ENCODE measurements around the gene SLC44A4. TPM values are rescaled to one million over a fixed set of nuclear protein-coding genes. Genes with fewer than 3 reads are reported as not detected.

The SLC44A4 gene
- total RNA-seq, 5 donors from 2014 or later (not counting 1 experiment from before 2014, with no cell fraction given): 0.13 to 0.96 (median 0.57) TPM; not detected in 2

GRCh38 chr6:31884528-31885035 lies 5.8 kb upstream of the SLC44A4 start:
- Mint-ChIP-seq H3K4me1 (peaks cover 0 to 5% (median 0%) of the 10 kb centered on the region in 3 donors), H3K9me3 (no peaks in the 10 kb centered on the region), H3K27me3 (no peaks in the 10 kb centered on the region), H3K4me3 (no peak overlapping the region), H3K27ac (no peak overlapping the region), H3K36me3 (peaks cover 52% of the 10 kb centered on the region)
- no peaks in the 10 kb centered on the region for H3K9me3 ChIP-seq
- no peak overlapping the region for H3K4me3 ChIP-seq (ENCODE audit: control insufficient read depth in 1 of 2, extremely low read depth in 1 of 2, low read length in 1 of 2)
- no peaks in the 10 kb centered on the region for H3K4me1 ChIP-seq (ENCODE audit: control insufficient read depth in 1 of 2, extremely low read depth in 1 of 2, insufficient read depth in 2 of 2, low read length in 2 of 2)
- no peak for DNase-seq
- peaks cover 37 to 92% of the 10 kb centered on the region in 2 donors for H3K36me3 ChIP-seq (ENCODE audit: control insufficient read depth in 2 of 2, extremely low read depth in 1 of 2, insufficient read depth in 1 of 2, low read length in 1 of 2)
- CTCF ChIA-PET: no interaction called here
- no peaks in the 10 kb centered on the region for H3K27me3 ChIP-seq (replicated peaks in 1 of 2; ENCODE audit: control insufficient read depth in 2 of 2, extremely low read depth in 1 of 2, insufficient read depth in 2 of 2, low read length in 1 of 2)
- 97% methylated on average over 12 of the region's 22 CpGs for WGBS (ENCODE audit: insufficient coverage)
- ATAC-seq (replicated peaks in 1 of 4): no peak
- no peak overlapping the region for H3K27ac ChIP-seq (ENCODE audit: low read length)
- POLR2A ChIA-PET: no interaction called here

GRCh38 chr6:31883676-31884075 lies 4.9 kb upstream of the SLC44A4 start:
- CTCF ChIA-PET: no interaction called here
- peaks cover 37 to 84% of the 10 kb centered on the region in 2 donors for H3K36me3 ChIP-seq (ENCODE audit: control insufficient read depth in 2 of 2, extremely low read depth in 1 of 2, insufficient read depth in 1 of 2, low read length in 1 of 2)
- H3K27ac ChIP-seq (ENCODE audit: low read length): no peak overlapping the region
- Mint-ChIP-seq H3K4me1 (peaks cover 0 to 5% (median 0%) of the 10 kb centered on the region in 3 donors), H3K27me3 (no peaks in the 10 kb centered on the region), H3K36me3 (peaks cover 51% of the 10 kb centered on the region), H3K27ac (no peak overlapping the region), H3K4me3 (no peak overlapping the region), H3K9me3 (no peaks in the 10 kb centered on the region)
- WGBS (ENCODE audit: insufficient coverage): 93% methylated on average over 10 of the region's 12 CpGs
- H3K4me1 ChIP-seq (ENCODE audit: control insufficient read depth in 1 of 2, extremely low read depth in 1 of 2, insufficient read depth in 2 of 2, low read length in 2 of 2): no peaks in the 10 kb centered on the region
- POLR2A ChIA-PET: interaction anchor here in 1 of 2 donors (0.7 kb wide), 1 partner anchor 19 kb away, joined by 3 read pairs; no protein-coding TSS in a partner anchor
- no peaks in the 10 kb centered on the region for H3K9me3 ChIP-seq
- H3K27me3 ChIP-seq (replicated peaks in 1 of 2; ENCODE audit: control insufficient read depth in 2 of 2, extremely low read depth in 1 of 2, insufficient read depth in 2 of 2, low read length in 1 of 2): no peaks in the 10 kb centered on the region
- ATAC-seq (replicated peaks in 1 of 4) (no peak), DNase-seq (no peak)
- H3K4me3 ChIP-seq (ENCODE audit: control insufficient read depth in 1 of 2, extremely low read depth in 1 of 2, low read length in 1 of 2): no peak overlapping the region

- Mint-ChIP-seq H3K4me3 (no peak overlapping the region), H3K27me3 (no peaks in the 10 kb centered on the region), H3K36me3 (peaks cover 49% of the 10 kb centered on the region), H3K27ac (no peak overlapping the region), H3K4me1 (peaks cover 0 to 5% (median 0%) of the 10 kb centered on the region in 3 donors), H3K9me3 (no peaks in the 10 kb centered on the region)
- ChIA-PET POLR2A (no interaction called here), CTCF (no interaction called here)
- H3K9me3 ChIP-seq: no peaks in the 10 kb centered on the region
- WGBS (ENCODE audit: insufficient coverage): 94% methylated on average over 4 of the region's 6 CpGs
- ATAC-seq (replicated peaks in 1 of 4) (no peak), DNase-seq (no peak)
- no peak overlapping the region for H3K4me3 ChIP-seq (ENCODE audit: control insufficient read depth in 1 of 2, extremely low read depth in 1 of 2, low read length in 1 of 2)
- no peak overlapping the region for H3K27ac ChIP-seq (ENCODE audit: low read length)
- peaks cover 0 to 3% of the 10 kb centered on the region in 2 experiments for H3K27me3 ChIP-seq (replicated peaks in 1 of 2; ENCODE audit: control insufficient read depth in 2 of 2, extremely low read depth in 1 of 2, insufficient read depth in 2 of 2, low read length in 1 of 2)
- peaks cover 28 to 71% of the 10 kb centered on the region in 2 donors for H3K36me3 ChIP-seq (ENCODE audit: control insufficient read depth in 2 of 2, extremely low read depth in 1 of 2, insufficient read depth in 1 of 2, low read length in 1 of 2)
- no peaks in the 10 kb centered on the region for H3K4me1 ChIP-seq (ENCODE audit: control insufficient read depth in 1 of 2, extremely low read depth in 1 of 2, insufficient read depth in 2 of 2, low read length in 2 of 2)
These were observed 3.5 kb upstream of the SLC44A4 start for GRCh38 chr6:31882344-31882743.

GRCh38 chr6:31881136-31881859 lies 2.5 kb upstream of the SLC44A4 start:
- WGBS (ENCODE audit: insufficient coverage): 91% methylated on average over 8 of the region's 9 CpGs
- ChIA-PET POLR2A (no interaction called here), CTCF (interaction anchor here in 1 of 2 donors (0.7 kb wide), 1 partner anchor 70 kb away, joined by 6 read pairs; no protein-coding TSS in a partner anchor)
- H3K36me3 ChIP-seq (ENCODE audit: control insufficient read depth in 2 of 2, extremely low read depth in 1 of 2, insufficient read depth in 1 of 2, low read length in 1 of 2): peaks cover 23 to 60% of the 10 kb centered on the region in 2 donors
- no peaks in the 10 kb centered on the region for H3K4me1 ChIP-seq (ENCODE audit: control insufficient read depth in 1 of 2, extremely low read depth in 1 of 2, insufficient read depth in 2 of 2, low read length in 2 of 2)
- ATAC-seq (replicated peaks in 1 of 4) (no peak), DNase-seq (no peak)
- Mint-ChIP-seq H3K27me3 (no peaks in the 10 kb centered on the region), H3K36me3 (peaks cover 41% of the 10 kb centered on the region), H3K9me3 (no peaks in the 10 kb centered on the region), H3K27ac (no peak overlapping the region), H3K4me3 (no peak overlapping the region), H3K4me1 (peaks cover 0 to 5% (median 0%) of the 10 kb centered on the region in 3 donors)
- H3K9me3 ChIP-seq: no peaks in the 10 kb centered on the region
- no peak overlapping the region for H3K4me3 ChIP-seq (ENCODE audit: control insufficient read depth in 1 of 2, extremely low read depth in 1 of 2, low read length in 1 of 2)
- H3K27me3 ChIP-seq (replicated peaks in 1 of 2; ENCODE audit: control insufficient read depth in 2 of 2, extremely low read depth in 1 of 2, insufficient read depth in 2 of 2, low read length in 1 of 2): peaks cover 0 to 3% of the 10 kb centered on the region in 2 experiments
- no peak overlapping the region for H3K27ac ChIP-seq (ENCODE audit: low read length)

DNA sequence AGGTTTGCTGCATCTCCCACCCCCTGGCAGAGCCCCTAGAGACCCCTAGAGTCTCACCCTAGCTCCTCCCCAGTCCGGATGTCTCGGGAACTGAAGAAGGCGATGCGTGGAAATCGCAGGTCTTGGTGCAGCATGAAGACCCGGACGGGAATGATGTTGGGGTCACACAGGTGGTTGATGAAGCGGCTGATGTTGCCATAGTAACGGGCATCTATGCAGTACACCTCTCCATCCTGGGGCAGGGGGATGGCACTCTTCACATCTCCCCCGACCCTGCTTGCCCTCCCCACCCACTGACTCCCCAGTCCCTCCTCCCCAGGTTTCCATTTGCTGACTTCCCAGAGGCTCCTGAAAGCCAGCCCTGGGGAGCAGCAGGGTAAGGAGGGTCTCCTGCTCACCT lies 1.8 kb upstream of the SLC44A4 start:
- Mint-ChIP-seq H3K27ac (no peak overlapping the region), H3K4me3 (no peak overlapping the region), H3K9me3 (no peaks in the 10 kb centered on the region), H3K4me1 (peaks cover 0 to 5% (median 0%) of the 10 kb centered on the region in 3 donors), H3K36me3 (peaks cover 34% of the 10 kb centered on the region), H3K27me3 (no peaks in the 10 kb centered on the region)
- Histone ChIP-seq H3K27ac (ENCODE audit: low read length) (no peak overlapping the region), H3K27me3 (replicated peaks in 1 of 2; ENCODE audit: control insufficient read depth in 2 of 2, extremely low read depth in 1 of 2, insufficient read depth in 2 of 2, low read length in 1 of 2) (peaks cover 0 to 3% of the 10 kb centered on the region in 2 experiments), H3K36me3 (ENCODE audit: control insufficient read depth in 2 of 2, extremely low read depth in 1 of 2, insufficient read depth in 1 of 2, low read length in 1 of 2) (peaks cover 22 to 55% of the 10 kb centered on the region in 2 donors), H3K4me1 (ENCODE audit: control insufficient read depth in 1 of 2, extremely low read depth in 1 of 2, insufficient read depth in 2 of 2, low read length in 2 of 2) (no peaks in the 10 kb centered on the region), H3K9me3 (no peaks in the 10 kb centered on the region), H3K4me3 (ENCODE audit: control insufficient read depth in 1 of 2, extremely low read depth in 1 of 2, low read length in 1 of 2) (no peak overlapping the region)
- ATAC-seq (replicated peaks in 1 of 4) (no peak), DNase-seq (no peak)
- POLR2A ChIA-PET: no interaction called here
- WGBS (ENCODE audit: insufficient coverage): 96% methylated on average over 5 of the region's 10 CpGs
- CTCF ChIA-PET: no interaction called here

DNA sequence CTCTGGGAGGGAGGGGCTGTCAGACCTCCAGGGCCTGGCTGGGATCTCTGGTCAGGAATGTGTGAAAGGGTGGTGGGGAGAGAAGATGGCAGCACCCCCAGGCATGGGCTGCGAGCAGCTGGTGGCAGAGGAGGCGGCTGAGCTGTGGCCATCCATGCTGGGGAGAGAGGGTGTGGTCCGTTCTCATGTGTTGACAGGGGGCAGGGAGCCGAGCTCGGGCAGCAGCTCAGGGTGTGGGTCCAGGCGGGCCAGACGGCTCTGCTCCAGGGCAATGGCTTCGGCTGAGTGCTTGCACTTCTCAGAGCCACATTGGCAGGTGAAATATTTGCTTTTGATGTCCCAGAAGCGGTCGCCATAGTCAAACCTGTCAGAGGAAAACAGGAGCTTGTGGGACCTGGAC lies 1.1 kb upstream of the SLC44A4 start:
- Mint-ChIP-seq H3K27me3 (no peaks in the 10 kb centered on the region), H3K27ac (no peak overlapping the region), H3K4me1 (peaks cover 0 to 5% (median 0%) of the 10 kb centered on the region in 3 donors), H3K9me3 (no peaks in the 10 kb centered on the region), H3K36me3 (peaks cover 31% of the 10 kb centered on the region), H3K4me3 (no peak overlapping the region)
- CTCF ChIA-PET: no interaction called here
- Histone ChIP-seq H3K36me3 (ENCODE audit: control insufficient read depth in 2 of 2, extremely low read depth in 1 of 2, insufficient read depth in 1 of 2, low read length in 1 of 2) (peaks cover 22 to 49% of the 10 kb centered on the region in 2 donors), H3K4me1 (ENCODE audit: control insufficient read depth in 1 of 2, extremely low read depth in 1 of 2, insufficient read depth in 2 of 2, low read length in 2 of 2) (no peaks in the 10 kb centered on the region), H3K4me3 (ENCODE audit: control insufficient read depth in 1 of 2, extremely low read depth in 1 of 2, low read length in 1 of 2) (no peak overlapping the region), H3K27ac (ENCODE audit: low read length) (no peak overlapping the region), H3K27me3 (replicated peaks in 1 of 2; ENCODE audit: control insufficient read depth in 2 of 2, extremely low read depth in 1 of 2, insufficient read depth in 2 of 2, low read length in 1 of 2) (peaks cover 0 to 3% of the 10 kb centered on the region in 2 experiments), H3K9me3 (no peaks in the 10 kb centered on the region)
- POLR2A ChIA-PET: no interaction called here
- no peak for ATAC-seq (replicated peaks in 1 of 4)
- 86% methylated on average over 10 of the region's 10 CpGs for WGBS (ENCODE audit: insufficient coverage)
- DNase-seq: no peak
